WTC11 (cell line): ENCODE results near the gene GMPR2. TPM values are rescaled to one million over a fixed set of nuclear protein-coding genes. Genes with fewer than 3 reads are reported as not detected.
A peak's percentile ranks its signal among the peaks of the same experiment; 100 is the strongest.

ENCODE experiments used
- CBFB ChIP-seq: sonication (generic); formaldehyde crosslinking; IDR thresholded peaks from 2 replicates; pipeline ENCODE4 v1.8.1; 2022; ENCODE audit warnings: mild to moderate bottlenecking, low read depth, missing genetic modification reagents
- E2F1 ChIP-seq: sonication (generic); formaldehyde crosslinking; IDR thresholded peaks from 2 replicates; pipeline ENCODE4 v1.8.0; 2022; ENCODE audit warnings: mild to moderate bottlenecking, missing genetic modification reagents
- E2F4 ChIP-seq: sonication (generic); formaldehyde crosslinking; IDR thresholded peaks from 2 replicates; pipeline ENCODE4 v1.8.1; 2022; ENCODE audit warnings: low read depth, mild to moderate bottlenecking, moderate library complexity, missing genetic modification reagents, borderline replicate concordance
- E2F5 ChIP-seq: sonication (generic); formaldehyde crosslinking; IDR thresholded peaks from 2 replicates; pipeline ENCODE4 v1.8.1; 2022; ENCODE audit warnings: mild to moderate bottlenecking, moderate library complexity, missing genetic modification reagents
- ELF4 ChIP-seq: sonication (generic); formaldehyde crosslinking; IDR thresholded peaks from 2 replicates; pipeline ENCODE4 v1.8.1; 2022; ENCODE audit warnings: low read depth, mild to moderate bottlenecking, moderate library complexity, missing genetic modification reagents
- ERG ChIP-seq: fragments of 250-450 bp; sonication (Bioruptor Pico); IDR thresholded peaks from 2 replicates; pipeline ENCODE4 v1.8.0; 2021; ENCODE audit warnings: mild to moderate bottlenecking
- ESRRA ChIP-seq: sonication (generic); formaldehyde crosslinking; IDR thresholded peaks from 2 replicates; pipeline ENCODE4 v1.8.1; 2022; ENCODE audit warnings: mild to moderate bottlenecking, missing genetic modification reagents, borderline replicate concordance
- ETV6 ChIP-seq: sonication (generic); formaldehyde crosslinking; IDR thresholded peaks from 2 replicates; pipeline ENCODE4 v1.8.1; 2022; ENCODE audit warnings: mild to moderate bottlenecking, missing genetic modification reagents
- HMGXB4 ChIP-seq: sonication (generic); formaldehyde crosslinking; IDR thresholded peaks from 2 replicates; pipeline ENCODE4 v1.8.1; 2023; ENCODE audit warnings: mild to moderate bottlenecking, moderate library complexity, missing genetic modification reagents
- IRF1 ChIP-seq: sonication (generic); formaldehyde crosslinking; IDR thresholded peaks from 2 replicates; pipeline ENCODE4 v1.8.0; 2023; ENCODE audit warnings: missing genetic modification reagents
- KAT7 ChIP-seq: sonication (generic); formaldehyde crosslinking; IDR thresholded peaks from 2 replicates; pipeline ENCODE4 v1.8.1; 2023; ENCODE audit warnings: missing genetic modification reagents, mild to moderate bottlenecking, borderline replicate concordance
- MAX ChIP-seq: sonication (generic); formaldehyde crosslinking; IDR thresholded peaks from 2 replicates; pipeline ENCODE4 v1.8.0; 2022; ENCODE audit warnings: mild to moderate bottlenecking, missing genetic modification reagents
- NR3C1 ChIP-seq: sonication (generic); formaldehyde crosslinking; conservative IDR thresholded peaks from 2 replicates; pipeline ENCODE4 v1.8.1; 2023; ENCODE audit warnings: low read depth, mild to moderate bottlenecking, missing genetic modification reagents
- OVOL2 ChIP-seq: fragments of 250-450 bp; sonication (Bioruptor Pico); IDR thresholded peaks from 2 replicates; pipeline ENCODE4 v1.9.0; 2021; ENCODE audit warnings: mild to moderate bottlenecking, borderline replicate concordance
- PREB ChIP-seq: sonication (generic); formaldehyde crosslinking; IDR thresholded peaks from 2 replicates; pipeline ENCODE4 v1.8.1; 2022; ENCODE audit warnings: mild to moderate bottlenecking, missing genetic modification reagents, moderate library complexity, borderline replicate concordance
- RORB ChIP-seq: fragments of 250-450 bp; sonication (Bioruptor Pico); IDR thresholded peaks from 2 replicates; pipeline ENCODE4 v1.9.0; 2021; ENCODE audit warnings: mild to moderate bottlenecking
- SMAD4 ChIP-seq: sonication (generic); formaldehyde crosslinking; IDR thresholded peaks from 2 replicates; pipeline ENCODE4 v1.8.0; 2022; ENCODE audit warnings: mild to moderate bottlenecking, missing genetic modification reagents
- TEAD4 ChIP-seq: sonication (generic); formaldehyde crosslinking; IDR thresholded peaks from 2 replicates; pipeline ENCODE4 v1.8.0; 2022; ENCODE audit warnings: mild to moderate bottlenecking, missing genetic modification reagents
- USF1 ChIP-seq: sonication (generic); formaldehyde crosslinking; IDR thresholded peaks from 2 replicates; pipeline ENCODE4 v1.8.0; 2022; ENCODE audit warnings: mild to moderate bottlenecking, missing genetic modification reagents
- ZNF138 ChIP-seq: sonication (generic); formaldehyde crosslinking; conservative IDR thresholded peaks from 2 replicates; pipeline ENCODE4 v1.8.1; 2022; ENCODE audit warnings: mild to moderate bottlenecking, moderate library complexity, missing genetic modification reagents
- ZNF263 ChIP-seq: sonication (generic); formaldehyde crosslinking; IDR thresholded peaks from 2 replicates; pipeline ENCODE4 v1.8.1; 2022; ENCODE audit warnings: low read depth, mild to moderate bottlenecking, moderate library complexity, missing genetic modification reagents
- ZNF512 ChIP-seq: sonication (generic); formaldehyde crosslinking; IDR thresholded peaks from 2 replicates; pipeline ENCODE4 v1.8.1; 2022; ENCODE audit warnings: missing genetic modification reagents, borderline replicate concordance
- total RNA-seq: library from RNA; stranded (reverse); gene quantifications from 3 replicates; pipeline ENCODE4 v1.2.3, GENCODE V29; 2021

GMPR2 gene
- total RNA-seq, 1 experiment from 2014 or later, result 82.3 TPM

GRCh38 chr14:24195186-24196070 lies 37.3 kb upstream of the GMPR2 start, which contains the start of gene TM9SF1 (continued):
- TF ChIP-seq E2F1 (CRISPR knock-in tag) (peak; percentile 80), ESRRA (peak; percentile 76; the same call in 1 of the 2 replicates), KAT7 (CRISPR knock-in tag) (no peak), PREB (CRISPR knock-in tag) (peak; percentile 33; the same call in 1 of the 2 replicates), TEAD4 (CRISPR knock-in tag) (peak; percentile 56; the same call in 1 of the 2 replicates), MAX (CRISPR knock-in tag) (peak; percentile 99), ZNF512 (CRISPR knock-in tag) (no peak), ETV6 (CRISPR knock-in tag) (peak; percentile 93), USF1 (CRISPR knock-in tag) (peak; percentile 68), ERG (CRISPR knock-in tag) (0 out of 2 replicates have a peak, but pooled peaks have one; percentile 45), OVOL2 (CRISPR knock-in tag) (no peak), ZNF263 (CRISPR knock-in tag) (no peak; the same call in 1 of the 2 replicates), HMGXB4 (peak; percentile 74; the same call in 1 of the 2 replicates), IRF1 (CRISPR knock-in tag) (peak; percentile 87; the same call in 1 of the 2 replicates), ZNF138 (CRISPR knock-in tag) (0 out of 2 replicates have a peak, but pooled peaks have one; percentile 3), NR3C1 (CRISPR knock-in tag) (no peak; the same call in 1 of the 2 replicates), SMAD4 (peak; percentile 66; the same call in 1 of the 2 replicates), CBFB (CRISPR knock-in tag) (peak; percentile 93), RORB (CRISPR knock-in tag) (no peak), E2F5 (peak; percentile 96), ELF4 (CRISPR knock-in tag) (no peak), E2F4 (peak; percentile 88)
